Sigmoid colon (tissue), 3 donors: ENCODE data around the gene HFM1.

ENCODE experiments used
- POLR2A ChIP-seq, 2 donors: fragments of 450-650 bp; IDR thresholded peaks; one replicate each; pipeline ENCODE4 v1.6.1; 2016; ENCODE audit warnings: antibody characterized with exemption in 2 of 2, mild to moderate bottlenecking in 2 of 2, moderate library complexity in 2 of 2
- TF ChIP-seq, protein P1 (sequence below), 4 experiments: fragments of 450-650 bp in 3 of 4; fragments of 200-600 bp in 1 of 4; IDR thresholded peaks; one replicate each; pipeline ENCODE4 v1.5.1; 2016 to 2019; ENCODE audit warnings: antibody characterized with exemption in 4 of 4, mild to moderate bottlenecking in 3 of 4, moderate library complexity in 2 of 4

DNA sequence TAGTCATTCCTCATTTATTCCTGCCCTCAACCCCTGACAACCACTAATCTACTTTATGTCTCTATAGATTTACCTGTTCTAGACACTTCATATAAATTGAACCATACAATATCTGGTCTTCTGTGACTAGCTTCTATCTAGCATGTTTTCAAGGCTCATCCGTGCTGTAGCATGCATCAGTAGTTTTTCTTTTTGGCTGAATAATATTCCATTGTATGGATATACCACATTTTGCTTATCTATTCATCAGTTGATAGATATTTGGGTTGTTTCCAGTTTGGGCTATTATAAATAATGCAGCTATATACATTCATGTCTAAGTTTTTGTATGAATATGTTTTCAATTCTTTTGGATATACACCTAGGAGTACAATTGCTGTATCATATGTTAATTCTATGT is 101.5 kb downstream of the HFM1 start:
- no peak for TF ChIP-seq POLR2A (IDR thresholded peaks at IDR 0.05)
- TF ChIP-seq, protein P1, sequence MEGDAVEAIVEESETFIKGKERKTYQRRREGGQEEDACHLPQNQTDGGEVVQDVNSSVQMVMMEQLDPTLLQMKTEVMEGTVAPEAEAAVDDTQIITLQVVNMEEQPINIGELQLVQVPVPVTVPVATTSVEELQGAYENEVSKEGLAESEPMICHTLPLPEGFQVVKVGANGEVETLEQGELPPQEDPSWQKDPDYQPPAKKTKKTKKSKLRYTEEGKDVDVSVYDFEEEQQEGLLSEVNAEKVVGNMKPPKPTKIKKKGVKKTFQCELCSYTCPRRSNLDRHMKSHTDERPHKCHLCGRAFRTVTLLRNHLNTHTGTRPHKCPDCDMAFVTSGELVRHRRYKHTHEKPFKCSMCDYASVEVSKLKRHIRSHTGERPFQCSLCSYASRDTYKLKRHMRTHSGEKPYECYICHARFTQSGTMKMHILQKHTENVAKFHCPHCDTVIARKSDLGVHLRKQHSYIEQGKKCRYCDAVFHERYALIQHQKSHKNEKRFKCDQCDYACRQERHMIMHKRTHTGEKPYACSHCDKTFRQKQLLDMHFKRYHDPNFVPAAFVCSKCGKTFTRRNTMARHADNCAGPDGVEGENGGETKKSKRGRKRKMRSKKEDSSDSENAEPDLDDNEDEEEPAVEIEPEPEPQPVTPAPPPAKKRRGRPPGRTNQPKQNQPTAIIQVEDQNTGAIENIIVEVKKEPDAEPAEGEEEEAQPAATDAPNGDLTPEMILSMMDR (IDR thresholded peaks at IDR 0.05), result no peak
